ENCODE results near the gene GLP2R. TPM values are rescaled to one million over a fixed set of nuclear protein-coding genes. Genes with fewer than 3 reads are reported as not detected.

GLP2R gene
- total RNA-seq, 1 donor from 2014 or later: not detected

- H3K4me1 Mint-ChIP-seq: no peaks in the 10 kb centered on the region
- no peak for DNase-seq (ENCODE audit: low read depth, low spot score)
- peaks cover 14% of the 10 kb centered on the region for H3K9me3 Mint-ChIP-seq
- no peaks in the 10 kb centered on the region for H3K36me3 Mint-ChIP-seq (ENCODE audit: low read depth)
- no peaks in the 10 kb centered on the region for H3K27me3 Mint-ChIP-seq (ENCODE audit: low read depth)
- no peak overlapping the region for H3K4me3 Mint-ChIP-seq
- no peak for TF ChIP-seq CTCF (conservative IDR thresholded peaks at IDR 0.05)
- H3K27ac Mint-ChIP-seq (ENCODE audit: unreplicated experiment): no peak overlapping the region
Observed at GRCh38 chr17:9878786-9879525, 53.2 kb downstream of the GLP2R start.

GRCh38 chr17:9880582-9880999 is 54.9 kb downstream of the GLP2R start:
- Mint-ChIP-seq H3K9me3 (peaks cover 14% of the 10 kb centered on the region), H3K4me3 (no peak overlapping the region), H3K27me3 (ENCODE audit: low read depth) (no peaks in the 10 kb centered on the region), H3K27ac (ENCODE audit: unreplicated experiment) (no peak overlapping the region), H3K4me1 (no peaks in the 10 kb centered on the region), H3K36me3 (ENCODE audit: low read depth) (no peaks in the 10 kb centered on the region)
- TF ChIP-seq CTCF (conservative IDR thresholded peaks at IDR 0.05): no peak
- no peak for DNase-seq (ENCODE audit: low read depth, low spot score)

- Mint-ChIP-seq H3K27me3 (ENCODE audit: low read depth) (peaks cover 6% of the 10 kb centered on the region), H3K27ac (ENCODE audit: unreplicated experiment) (no peak overlapping the region), H3K9me3 (peaks cover 14% of the 10 kb centered on the region), H3K36me3 (ENCODE audit: low read depth) (no peaks in the 10 kb centered on the region), H3K4me3 (no peak overlapping the region), H3K4me1 (no peaks in the 10 kb centered on the region)
- DNase-seq (ENCODE audit: low read depth, low spot score): no peak
- TF ChIP-seq CTCF (conservative IDR thresholded peaks at IDR 0.05): no peak
Observed at GRCh38 chr17:9883451-9883850, 57.7 kb downstream of the GLP2R start.

- H3K9me3 Mint-ChIP-seq: peaks cover 14% of the 10 kb centered on the region
- no peak overlapping the region for H3K27ac Mint-ChIP-seq (ENCODE audit: unreplicated experiment)
Observed at GRCh38 chr17:9886141-9886930, 60.6 kb downstream of the GLP2R start.

GRCh38 chr17:9887508-9887907 is 61.8 kb downstream of the GLP2R start:
- Mint-ChIP-seq H3K4me3 (no peak overlapping the region), H3K36me3 (ENCODE audit: low read depth) (no peaks in the 10 kb centered on the region), H3K4me1 (no peaks in the 10 kb centered on the region), H3K9me3 (peaks cover 6% of the 10 kb centered on the region), H3K27ac (ENCODE audit: unreplicated experiment) (no peak overlapping the region), H3K27me3 (ENCODE audit: low read depth) (peaks cover 6% of the 10 kb centered on the region)
- TF ChIP-seq CTCF (conservative IDR thresholded peaks at IDR 0.05): no peak
- DNase-seq (ENCODE audit: low read depth, low spot score): no peak

More at GRCh38 chr17:9886141-9886930, 60.6 kb downstream of the GLP2R start:
- Mint-ChIP-seq H3K4me1 (no peaks in the 10 kb centered on the region), H3K4me3 (no peak overlapping the region), H3K36me3 (ENCODE audit: low read depth) (no peaks in the 10 kb centered on the region), H3K27me3 (ENCODE audit: low read depth) (peaks cover 6% of the 10 kb centered on the region)
- TF ChIP-seq CTCF (conservative IDR thresholded peaks at IDR 0.05): no peak
- DNase-seq (ENCODE audit: low read depth, low spot score): no peak
